Esophagus squamous epithelium (tissue), 5 donors: ENCODE results near the gene LRRN4. TPM values are rescaled to one million over a fixed set of nuclear protein-coding genes. Genes with fewer than 3 reads are reported as not detected.

ENCODE experiments used
- DNase-seq: peaks from one replicate; lab custom pipeline; 2025; lab: John Stamatoyannopoulos, UW
- H3K27ac ChIP-seq, 4 donors: fragments of 200-600 bp; sonication (generic); one replicate each; pipeline ENCODE4 v1.5.1; 2016 to 2019; ENCODE audit warnings: mild to moderate bottlenecking in 1 of 4
- H3K27me3 ChIP-seq, 4 donors: fragments of 200-600 bp; sonication (generic); 1 replicate in 3 of 4; 2 replicates in 1 of 4; pipeline versions ENCODE4 v1.5.1 to v1.6.0; 2017 to 2021; ENCODE audit warnings: antibody characterized with exemption in 1 of 4
- H3K36me3 ChIP-seq, 3 donors: fragments of 200-600 bp; sonication (generic); one replicate each; pipeline ENCODE4 v1.5.1; 2016 to 2019
- H3K4me1 ChIP-seq, 3 donors: fragments of 200-600 bp; sonication (generic); one replicate each; pipeline ENCODE4 v1.5.1; 2017 to 2019
- H3K4me3 ChIP-seq, 4 donors: fragments of 200-600 bp; sonication (generic); 1 replicate in 3 of 4; 2 replicates in 1 of 4; pipeline ENCODE4 v1.5.1; 2016 to 2019; ENCODE audit warnings: mild to moderate bottlenecking in 2 of 4, moderate library complexity in 1 of 4
- H3K9me3 ChIP-seq, 3 donors: fragments of 200-600 bp; sonication (generic); one replicate each; pipeline ENCODE4 v1.5.1; 2016 to 2019
- CTCF ChIP-seq, 6 experiments: fragments of 450-650 bp in 4 of 6; fragments of 200-600 bp in 2 of 6; sonication (generic) in 2 of 6; IDR thresholded peaks; one replicate each; pipeline ENCODE4 v1.5.1; 2016 to 2019; ENCODE audit warnings: antibody characterized with exemption in 6 of 6, mild to moderate bottlenecking in 4 of 6, moderate library complexity in 4 of 6
- POLR2A ChIP-seq, 4 donors: fragments of 450-650 bp; IDR thresholded peaks; one replicate each; pipeline ENCODE4 v1.6.1; 2017; ENCODE audit warnings: antibody characterized with exemption in 4 of 4, mild to moderate bottlenecking in 4 of 4, moderate library complexity in 3 of 4
- WGBS, 2 donors: methylation state at CpG; one replicate each; pipeline ENCODE4 v1.1.5; 2018; 5-methylcytosine and 5-hydroxymethylcytosine counted together
- intact Hi-C: fragments of 100-400 bp; cut with DNase I; formaldehyde crosslinking; loops from one replicate; pipeline ENCODE4 v1.15.0; 2022
- small RNA-seq, 4 donors: library from RNA; depleted of rRNA; stranded (forward); fragments of <200 nt; gene quantifications; one replicate each; pipeline ENCODE3, GENCODE V24; 2016
- total RNA-seq, 4 donors: library from RNA; depleted of rRNA; stranded (reverse); fragments of >200 nt; gene quantifications; one replicate each; pipeline ENCODE4 v1.1.0, GENCODE V29; 2016
- donor health status: DM: yes; HTN: yes; CAD: no.

Gene LRRN4
- total RNA-seq, 4 donors from 2014 or later, result 0.19 TPM; not detected in 3

- 55 to 57% methylated on average over 1 of the region's 1 CpG for WGBS, 2 donors
- H3K9me3 ChIP-seq, result no peaks in the 10 kb centered on the region
- H3K27ac ChIP-seq, result no peak overlapping the region
- TF ChIP-seq CTCF (IDR thresholded peaks at IDR 0.05) (peak in 3 of 6 experiments; percentile 6 to 34 (median 8)), POLR2A (IDR thresholded peaks at IDR 0.05) (no peak)
- no peaks in the 10 kb centered on the region for H3K27me3 ChIP-seq
- no peak for DNase-seq
- peaks cover 0 to 15% (median 0%) of the 10 kb centered on the region in 3 donors for H3K36me3 ChIP-seq
- H3K4me3 ChIP-seq, result no peak overlapping the region
- intact Hi-C loops, result no loop called here
- peaks cover 0 to 4% (median 0%) of the 10 kb centered on the region in 3 donors for H3K4me1 ChIP-seq
These were observed 57.1 kb downstream of the LRRN4 start for GRCh38 chr20:5996765-5997164.

- no peak overlapping the region for H3K27ac ChIP-seq
- WGBS, 2 donors, result 68 to 70% methylated on average over 2 of the region's 2 CpGs
- intact Hi-C loops, result no loop called here
These were observed 62.0 kb downstream of the LRRN4 start for GRCh38 chr20:5991623-5992441.

DNA sequence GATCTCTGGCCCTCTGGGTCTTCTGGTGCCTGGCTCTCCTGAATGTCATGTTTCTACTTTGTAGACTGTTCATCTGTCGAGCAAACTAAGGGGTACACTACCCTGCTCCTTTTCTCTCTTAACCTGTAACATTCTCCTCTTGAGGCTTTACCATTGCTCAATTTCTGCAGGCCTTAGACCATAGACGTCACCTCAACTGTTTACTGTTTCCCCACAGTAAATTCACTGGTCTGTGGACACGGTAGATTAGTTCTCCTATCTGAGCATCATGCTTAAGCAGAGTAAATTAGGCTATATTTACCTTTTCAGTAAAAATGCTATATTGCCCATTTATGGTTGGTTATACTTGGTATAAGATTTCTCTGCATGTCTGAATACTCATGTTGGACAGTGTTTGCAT lies 62.9 kb downstream of the LRRN4 start:
- H3K9me3 ChIP-seq, result no peaks in the 10 kb centered on the region
- no peak overlapping the region for H3K4me3 ChIP-seq
- WGBS, 2 donors, result 82 to 90% methylated on average over 3 of the region's 3 CpGs
- no peak for TF ChIP-seq POLR2A (IDR thresholded peaks at IDR 0.05)
- TF ChIP-seq CTCF (IDR thresholded peaks at IDR 0.05), result no peak
- H3K36me3 ChIP-seq, result peaks cover 0 to 54% (median 0%) of the 10 kb centered on the region in 3 donors
- intact Hi-C loops, result no loop called here
- H3K27ac ChIP-seq, result no peak overlapping the region
- no peaks in the 10 kb centered on the region for H3K27me3 ChIP-seq
- no peaks in the 10 kb centered on the region for H3K4me1 ChIP-seq
- DNase-seq, result no peak

More at GRCh38 chr20:5991623-5992441, 62.0 kb downstream of the LRRN4 start:
- DNase-seq, result no peak
- Histone ChIP-seq H3K36me3 (peaks cover 0 to 50% (median 0%) of the 10 kb centered on the region in 3 donors), H3K27me3 (no peaks in the 10 kb centered on the region), H3K4me3 (no peak overlapping the region), H3K9me3 (no peaks in the 10 kb centered on the region), H3K4me1 (peaks cover 0 to 4% (median 0%) of the 10 kb centered on the region in 3 donors)
- no peak for TF ChIP-seq CTCF (IDR thresholded peaks at IDR 0.05)
- no peak for TF ChIP-seq POLR2A (IDR thresholded peaks at IDR 0.05)

Small RNA genes within 50 kb of the gene (small RNA-seq; reads per million reads assigned to genes)
- 0 reads per million in 4 donors for gene RN7SL498P

Other genes with a start within 250 kb of the LRRN4 start
- under 1 TPM in 1 of 4 donors, not detected in 3; 0.44 TPM for gene CHGB, start 142.6 kb downstream of the LRRN4 start, total RNA-seq
- gene TRMT6, start 103.5 kb downstream of the LRRN4 start, total RNA-seq, result 10 to 100 TPM in 3 of 4 donors, 1 to 10 TPM in 1; 8.2 to 19.8 (median 13.8) TPM
- gene MCM8, start 103.4 kb downstream of the LRRN4 start, total RNA-seq, result 1 to 10 TPM; 2.6 to 7.2 (median 5.9) TPM
- 10 to 100 TPM; 12.1 to 39.9 (median 23.0) TPM for gene CRLS1, start 47.9 kb downstream of the LRRN4 start, total RNA-seq
- 10 to 100 TPM; 19.3 to 53.5 (median 25.8) TPM for gene FERMT1, start 69.0 kb upstream of the LRRN4 start, total RNA-seq